ENCODE data around the gene CLEC7A.

DNA sequence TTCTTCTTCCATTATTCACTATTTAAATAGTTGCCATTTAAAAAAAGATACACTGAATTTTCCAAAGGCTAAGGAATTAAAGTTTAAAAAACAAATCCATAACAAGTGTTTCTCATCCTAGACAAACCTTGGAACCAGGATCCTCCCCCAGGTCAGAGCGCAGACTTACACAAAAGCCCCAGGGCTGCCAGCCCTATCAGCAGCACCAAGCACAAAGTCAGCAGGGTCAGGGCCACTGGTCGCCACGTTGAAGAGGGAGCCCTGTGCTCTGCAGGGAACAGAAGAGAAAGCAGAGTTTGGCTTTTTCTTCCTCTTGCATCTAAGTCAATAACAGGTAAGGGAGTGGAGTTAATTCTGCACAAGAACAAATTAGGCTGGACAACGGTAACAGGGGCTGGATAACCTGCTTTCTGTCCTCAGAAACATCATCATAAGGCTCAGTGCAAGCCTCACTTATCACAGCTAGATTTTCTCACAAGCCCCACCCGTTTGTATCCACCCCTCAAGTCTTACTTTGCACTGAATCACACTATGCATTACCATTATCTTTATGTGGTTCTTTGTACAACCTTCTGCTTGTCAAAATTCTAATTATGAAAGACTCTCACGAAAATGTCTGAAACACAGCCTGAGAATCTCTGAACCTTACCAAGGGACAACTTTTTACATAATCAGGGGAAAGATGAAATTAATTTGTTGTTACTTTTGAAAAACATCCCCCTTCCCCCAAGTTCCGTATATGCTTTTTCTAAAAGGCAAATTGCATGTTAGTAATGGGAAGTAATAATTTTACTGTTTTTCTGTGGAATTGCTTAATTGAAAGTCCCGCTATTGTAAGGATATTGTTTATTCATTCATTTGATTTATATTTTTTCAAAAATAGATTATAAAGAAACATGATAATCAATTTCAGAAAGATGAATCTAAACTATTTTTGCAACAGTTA is 40.8 kb downstream of the CLEC7A start:
- TF ChIP-seq, protein P1, sequence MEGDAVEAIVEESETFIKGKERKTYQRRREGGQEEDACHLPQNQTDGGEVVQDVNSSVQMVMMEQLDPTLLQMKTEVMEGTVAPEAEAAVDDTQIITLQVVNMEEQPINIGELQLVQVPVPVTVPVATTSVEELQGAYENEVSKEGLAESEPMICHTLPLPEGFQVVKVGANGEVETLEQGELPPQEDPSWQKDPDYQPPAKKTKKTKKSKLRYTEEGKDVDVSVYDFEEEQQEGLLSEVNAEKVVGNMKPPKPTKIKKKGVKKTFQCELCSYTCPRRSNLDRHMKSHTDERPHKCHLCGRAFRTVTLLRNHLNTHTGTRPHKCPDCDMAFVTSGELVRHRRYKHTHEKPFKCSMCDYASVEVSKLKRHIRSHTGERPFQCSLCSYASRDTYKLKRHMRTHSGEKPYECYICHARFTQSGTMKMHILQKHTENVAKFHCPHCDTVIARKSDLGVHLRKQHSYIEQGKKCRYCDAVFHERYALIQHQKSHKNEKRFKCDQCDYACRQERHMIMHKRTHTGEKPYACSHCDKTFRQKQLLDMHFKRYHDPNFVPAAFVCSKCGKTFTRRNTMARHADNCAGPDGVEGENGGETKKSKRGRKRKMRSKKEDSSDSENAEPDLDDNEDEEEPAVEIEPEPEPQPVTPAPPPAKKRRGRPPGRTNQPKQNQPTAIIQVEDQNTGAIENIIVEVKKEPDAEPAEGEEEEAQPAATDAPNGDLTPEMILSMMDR (conservative IDR thresholded peaks at IDR 0.05; ENCODE audit: low read length): no peak
- no peak for TF ChIP-seq EZH2phosphoT487 (IDR thresholded peaks at IDR 0.05; ENCODE audit: borderline replicate concordance)
